KMS-11 (cell line): ENCODE results near the gene SGCD.

Source experiments
- H2AFZ ChIP-seq: fragments of 200-600 bp; sonication (generic); 2 replicates; pipeline ENCODE4 v1.6.1; 2016; ENCODE audit warnings: antibody characterized with exemption, mixed run types, low read depth
- H3K27ac ChIP-seq: fragments of 200-600 bp; sonication (generic); 2 replicates; pipeline ENCODE4 v1.6.1; 2016; ENCODE audit warnings: mild to moderate bottlenecking, mixed run types
- H3K27me3 ChIP-seq: fragments of 200-600 bp; sonication (generic); 2 replicates; pipeline ENCODE4 v1.6.1; 2017; ENCODE audit warnings: mild to moderate bottlenecking, low read depth, mixed run types, moderate library complexity; ENCODE audit not compliant: insufficient read depth
- H3K36me3 ChIP-seq: fragments of 200-600 bp; sonication (generic); 2 replicates; pipeline ENCODE4 v1.6.1; 2017; ENCODE audit warnings: mild to moderate bottlenecking, mixed run types; ENCODE audit not compliant: insufficient read depth
- H3K4me1 ChIP-seq: fragments of 200-600 bp; sonication (generic); 2 replicates; pipeline ENCODE4 v1.6.1; 2016; ENCODE audit warnings: mild to moderate bottlenecking, low read depth, mixed run types; ENCODE audit not compliant: poor library complexity, severe bottlenecking
- H3K4me2 ChIP-seq: fragments of 200-600 bp; sonication (generic); 2 replicates; pipeline ENCODE4 v1.7.0; 2016; ENCODE audit warnings: mild to moderate bottlenecking, mixed run types
- H3K4me3 ChIP-seq: fragments of 200-600 bp; sonication (generic); IDR thresholded peaks from 2 replicates; pipeline ENCODE4 v1.6.1; 2017; ENCODE audit warnings: low read depth, low read length, mixed read lengths; ENCODE audit not compliant: insufficient read depth
- H3K79me2 ChIP-seq: fragments of 200-600 bp; sonication (generic); 2 replicates; pipeline ENCODE4 v1.6.1; 2016; ENCODE audit warnings: low read depth, mixed run types; ENCODE audit not compliant: insufficient read depth
- H3K9ac ChIP-seq: fragments of 200-600 bp; sonication (generic); 2 replicates; pipeline ENCODE4 v1.6.1; 2016; ENCODE audit warnings: mild to moderate bottlenecking, mixed run types
- H4K20me1 ChIP-seq: fragments of 200-600 bp; sonication (generic); 2 replicates; pipeline ENCODE4 v1.6.1; 2016; ENCODE audit warnings: mild to moderate bottlenecking, mixed run types; ENCODE audit not compliant: insufficient read depth
- CTCF ChIP-seq: fragments of 200-600 bp; sonication (generic); conservative IDR thresholded peaks from 2 replicates; pipeline ENCODE4 v1.6.1; 2017; ENCODE audit warnings: low read depth, mild to moderate bottlenecking, antibody characterized with exemption, low read length, moderate library complexity, mixed read lengths

Gene SGCD

DNA sequence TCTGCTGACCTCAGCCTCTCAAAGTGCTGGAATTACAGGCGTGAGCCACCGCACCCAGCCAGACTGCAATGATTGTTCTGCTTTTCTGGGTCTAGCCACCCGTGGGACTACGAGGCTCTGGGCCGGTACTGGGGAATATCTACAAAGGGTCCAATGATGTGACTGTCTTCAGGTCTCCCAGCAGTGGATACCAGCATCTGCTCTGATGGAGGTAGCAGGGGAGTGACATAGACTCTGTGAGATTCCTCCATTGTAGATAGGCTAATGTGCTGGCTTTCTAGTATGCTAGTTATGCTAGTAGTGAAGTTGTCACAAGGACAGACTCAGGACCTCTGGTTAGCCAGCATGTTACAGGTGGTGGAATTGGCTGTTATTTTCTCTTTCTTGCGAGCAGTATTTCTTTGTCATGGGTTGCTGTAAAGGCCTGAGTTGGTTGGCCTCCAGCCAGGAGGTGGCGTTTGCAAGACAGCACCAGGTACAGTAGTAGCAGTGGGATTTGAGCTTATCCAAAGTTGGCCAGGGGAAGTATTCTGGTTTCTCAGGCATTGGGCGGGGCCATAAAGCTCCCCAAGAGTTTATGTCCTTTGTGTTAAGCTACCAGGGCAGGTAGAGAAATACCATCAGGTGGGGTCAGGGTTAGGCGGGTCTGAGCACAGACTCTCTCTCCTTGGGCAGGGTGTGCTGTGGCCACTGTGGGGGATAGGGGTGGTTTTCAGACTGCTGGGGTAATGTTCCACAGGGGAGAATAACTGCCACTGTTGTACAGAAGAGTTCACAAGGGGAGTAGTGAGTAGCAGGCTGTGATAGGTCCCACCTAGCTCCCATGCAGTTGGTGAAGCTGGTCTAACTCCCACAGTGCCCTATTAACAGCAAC is 105.2 kb downstream of the SGCD start:
- H2AFZ ChIP-seq: no peak overlapping the region
- TF ChIP-seq CTCF: no peak

GRCh38 chr5:156432830-156433105 is 105.8 kb downstream of the SGCD start:
- Histone ChIP-seq H4K20me1 (no peaks in the 10 kb centered on the region), H2AFZ (no peak overlapping the region), H3K79me2 (no peaks in the 10 kb centered on the region), H3K27me3 (no peaks in the 10 kb centered on the region), H3K9ac (no peak overlapping the region), H3K36me3 (no peaks in the 10 kb centered on the region), H3K4me1 (no peaks in the 10 kb centered on the region), H3K4me3 (no peak overlapping the region), H3K4me2 (no peak overlapping the region), H3K27ac (no peak overlapping the region)
- no peak for TF ChIP-seq CTCF

More for the DNA sequence above, 105.2 kb downstream of the SGCD start:
- no peak overlapping the region for H3K27ac ChIP-seq
- no peak overlapping the region for H3K4me2 ChIP-seq
- H3K4me1 ChIP-seq: no peaks in the 10 kb centered on the region
- no peaks in the 10 kb centered on the region for H3K36me3 ChIP-seq
- no peak overlapping the region for H3K9ac ChIP-seq
- H3K79me2 ChIP-seq: no peaks in the 10 kb centered on the region
- no peak overlapping the region for H3K4me3 ChIP-seq
- H4K20me1 ChIP-seq: no peaks in the 10 kb centered on the region
- no peaks in the 10 kb centered on the region for H3K27me3 ChIP-seq

- H3K27ac ChIP-seq: no peak overlapping the region
- H3K27me3 ChIP-seq: no peaks in the 10 kb centered on the region
- H3K9ac ChIP-seq: no peak overlapping the region
- no peak for TF ChIP-seq CTCF
- no peaks in the 10 kb centered on the region for H4K20me1 ChIP-seq
- no peak overlapping the region for H3K4me2 ChIP-seq
- no peaks in the 10 kb centered on the region for H3K36me3 ChIP-seq
- H2AFZ ChIP-seq: no peak overlapping the region
- no peak overlapping the region for H3K4me3 ChIP-seq
- H3K79me2 ChIP-seq: no peaks in the 10 kb centered on the region
- no peaks in the 10 kb centered on the region for H3K4me1 ChIP-seq
These were observed 107.5 kb downstream of the SGCD start for GRCh38 chr5:156434471-156434870.

DNA sequence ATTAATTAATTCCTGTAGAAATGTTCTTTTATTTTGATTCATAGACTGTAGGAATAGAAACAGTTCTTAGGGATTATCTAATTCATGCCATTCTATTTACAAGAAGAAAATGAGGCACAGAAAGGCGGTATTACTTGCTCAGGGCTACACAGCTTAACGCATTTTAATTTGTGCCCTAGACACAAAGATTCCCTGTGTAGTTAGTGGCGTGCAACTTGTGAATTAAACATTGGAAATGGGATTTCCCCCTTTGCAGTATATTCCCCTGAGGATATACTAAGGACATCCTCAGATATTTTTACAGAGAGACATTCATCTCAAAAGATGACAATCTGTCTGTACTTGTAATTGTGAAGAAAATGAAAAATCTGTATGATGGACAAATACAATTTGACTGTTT is 108.1 kb downstream of the SGCD start:
- no peak for TF ChIP-seq CTCF
- no peaks in the 10 kb centered on the region for H3K27me3 ChIP-seq
- H4K20me1 ChIP-seq: no peaks in the 10 kb centered on the region
- H3K36me3 ChIP-seq: no peaks in the 10 kb centered on the region
- H3K4me2 ChIP-seq: no peak overlapping the region
- no peaks in the 10 kb centered on the region for H3K4me1 ChIP-seq
- H3K4me3 ChIP-seq: no peak overlapping the region
- no peak overlapping the region for H3K27ac ChIP-seq
- H2AFZ ChIP-seq: no peak overlapping the region
- no peaks in the 10 kb centered on the region for H3K79me2 ChIP-seq
- no peak overlapping the region for H3K9ac ChIP-seq
